HG03108 (cell line): ENCODE results near the gene SH3PXD2B.

Source experiments
- ATAC-seq: cut with Tn5 transposase; IDR thresholded peaks from one replicate; pipeline ENCODE4 v1.9.1; 2021; ENCODE audit warnings: moderate library complexity; ENCODE audit not compliant: unreplicated experiment

Gene SH3PXD2B

DNA sequence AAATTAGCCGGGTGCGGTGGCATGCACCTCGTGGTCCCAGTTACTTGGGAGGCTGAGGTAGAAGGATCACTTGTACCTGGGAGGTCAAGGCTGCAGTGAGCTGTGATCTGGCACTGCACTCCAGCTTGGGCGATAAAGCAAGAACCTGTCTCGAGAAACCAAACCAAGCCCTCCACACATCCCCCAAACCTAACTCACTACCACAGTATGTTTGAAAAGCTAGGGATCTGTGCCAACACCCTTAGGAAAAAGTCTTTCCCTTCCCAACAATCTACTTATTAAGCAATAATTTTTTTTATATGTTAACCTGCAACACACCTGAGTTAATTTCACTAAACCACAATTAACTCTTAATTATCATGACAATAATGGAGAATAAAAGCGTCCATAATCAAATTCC, 173.0 kb downstream of the SH3PXD2B start:
- ATAC-seq: no peak

GRCh38 chr5:172280929-172281328, 173.4 kb downstream of the SH3PXD2B start:
- ATAC-seq: no peak

- ATAC-seq: no peak
Observed at GRCh38 chr5:172280317-172280716, 174.0 kb downstream of the SH3PXD2B start.

- no peak for ATAC-seq
Observed at GRCh38 chr5:172278356-172278755, 176.0 kb downstream of the SH3PXD2B start.

GRCh38 chr5:172276214-172276613, 178.1 kb downstream of the SH3PXD2B start:
- ATAC-seq: no peak
